ENCODE results near the gene DEFB121.

DEFB121 gene

GRCh38 chr20:31415653-31416052 is 9.6 kb upstream of the DEFB121 start:
- Histone ChIP-seq H3K4me1 (ENCODE audit: control insufficient read depth in 1 of 2, insufficient read depth in 1 of 2, low read depth in 1 of 2, low read length in 1 of 2) (no peaks in the 10 kb centered on the region), H3K27ac (no peak overlapping the region)
- no peak for TF ChIP-seq CTCF (IDR thresholded peaks at IDR 0.05)

GRCh38 chr20:31414381-31414780 is 8.4 kb upstream of the DEFB121 start:
- H3K4me1 ChIP-seq (ENCODE audit: control insufficient read depth in 1 of 2, insufficient read depth in 1 of 2, low read depth in 1 of 2, low read length in 1 of 2): no peaks in the 10 kb centered on the region
- H3K27ac ChIP-seq: no peak overlapping the region
- peaks cover 3% of the 10 kb centered on the region for H3K27me3 ChIP-seq
- no peaks in the 10 kb centered on the region for H3K9me3 ChIP-seq
- no peaks in the 10 kb centered on the region for H3K36me3 ChIP-seq
- no peak for TF ChIP-seq CTCF (IDR thresholded peaks at IDR 0.05)
- H3K4me3 ChIP-seq (ENCODE audit: low read depth in 1 of 2, low read length in 1 of 2): no peak overlapping the region

More at GRCh38 chr20:31415653-31416052, 9.6 kb upstream of the DEFB121 start:
- H3K36me3 ChIP-seq: no peaks in the 10 kb centered on the region
- peaks cover 3% of the 10 kb centered on the region for H3K27me3 ChIP-seq
- no peak overlapping the region for H3K4me3 ChIP-seq (ENCODE audit: low read depth in 1 of 2, low read length in 1 of 2)
- H3K9me3 ChIP-seq: no peaks in the 10 kb centered on the region

GRCh38 chr20:31410011-31410410 is 4.0 kb upstream of the DEFB121 start:
- H3K27me3 ChIP-seq: peaks cover 3% of the 10 kb centered on the region
- no peaks in the 10 kb centered on the region for H3K4me1 ChIP-seq (ENCODE audit: control insufficient read depth in 1 of 2, insufficient read depth in 1 of 2, low read depth in 1 of 2, low read length in 1 of 2)
- no peak for TF ChIP-seq CTCF (IDR thresholded peaks at IDR 0.05)
- no peaks in the 10 kb centered on the region for H3K9me3 ChIP-seq
- no peak overlapping the region for H3K27ac ChIP-seq
- no peaks in the 10 kb centered on the region for H3K36me3 ChIP-seq
- no peak overlapping the region for H3K4me3 ChIP-seq (ENCODE audit: low read depth in 1 of 2, low read length in 1 of 2)

- Histone ChIP-seq H3K27me3 (no peaks in the 10 kb centered on the region), H3K36me3 (no peaks in the 10 kb centered on the region), H3K4me1 (ENCODE audit: control insufficient read depth in 1 of 2, insufficient read depth in 1 of 2, low read depth in 1 of 2, low read length in 1 of 2) (no peaks in the 10 kb centered on the region), H3K27ac (no peak overlapping the region), H3K4me3 (ENCODE audit: low read depth in 1 of 2, low read length in 1 of 2) (no peak overlapping the region), H3K9me3 (no peaks in the 10 kb centered on the region)
- no peak for TF ChIP-seq CTCF (IDR thresholded peaks at IDR 0.05)
These were observed 2.1 kb downstream of the DEFB121 start for GRCh38 chr20:31403886-31404285.

GRCh38 chr20:31394900-31395299 is 11.1 kb downstream of the DEFB121 start:
- H3K27ac ChIP-seq: no peak overlapping the region
- no peaks in the 10 kb centered on the region for H3K4me1 ChIP-seq (ENCODE audit: control insufficient read depth in 1 of 2, insufficient read depth in 1 of 2, low read depth in 1 of 2, low read length in 1 of 2)
- no peaks in the 10 kb centered on the region for H3K27me3 ChIP-seq

More at GRCh38 chr20:31394900-31395299, 11.1 kb downstream of the DEFB121 start:
- no peak for TF ChIP-seq CTCF (IDR thresholded peaks at IDR 0.05)
- Histone ChIP-seq H3K4me3 (ENCODE audit: low read depth in 1 of 2, low read length in 1 of 2) (no peak overlapping the region), H3K36me3 (no peaks in the 10 kb centered on the region), H3K9me3 (no peaks in the 10 kb centered on the region)
